Measurements from ENCODE around the gene OTUB1. TPM values are rescaled to one million over a fixed set of nuclear protein-coding genes. Genes with fewer than 3 reads are reported as not detected.

The OTUB1 gene
- total and polyA plus RNA-seq, 2 donors from 2014 or later: 69.0 to 118 TPM

DNA sequence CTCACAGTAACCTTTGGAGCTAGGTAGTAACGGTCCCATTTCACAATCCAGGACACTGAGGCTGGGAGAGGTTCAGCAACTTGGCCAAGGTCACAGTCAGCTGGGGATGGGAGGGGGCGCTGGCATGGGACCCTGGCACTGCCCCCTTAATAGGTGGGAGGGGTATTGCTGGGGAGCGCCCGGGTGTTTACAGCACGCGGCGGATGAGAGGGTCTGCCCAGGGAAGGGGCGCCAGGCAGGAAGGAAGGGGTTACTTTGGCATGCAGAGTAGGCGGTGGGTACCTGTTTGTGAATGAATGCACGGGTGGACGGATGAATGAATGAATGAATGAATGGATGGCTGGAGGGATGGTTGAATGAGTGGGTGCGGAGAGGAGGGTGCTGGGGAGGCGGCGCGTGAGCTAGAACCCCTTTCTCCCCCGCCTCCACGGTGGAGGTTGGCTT lies 48.9 kb downstream of the OTUB1 start:
- no peak overlapping the region for H3K27ac ChIP-seq (ENCODE audit: low read depth in 2 of 2, low read length in 2 of 2)

GRCh38 chr11:64035576-64035975 lies 49.3 kb downstream of the OTUB1 start, which contains the start of gene FLRT1:
Gene FLRT1, plus strand, starts transcription at chr11:64035931. Its CDS starts 80,337 bp downstream, at chr11:64116268.
- Histone ChIP-seq H3K36me3 (ENCODE audit: control insufficient read depth in 2 of 3, insufficient read depth in 3 of 3, low read length in 3 of 3) (no peaks in the 10 kb centered on the region), H3K27ac (ENCODE audit: low read depth in 2 of 2, low read length in 2 of 2) (peak within 1 kb of the TSS; percentile 37 to 51), H3K9ac (ENCODE audit: low read length in 3 of 3) (no peak within 1 kb of the TSS), H3K4me3 (ENCODE audit: low read length in 3 of 3) (peak within 1 kb of the TSS in 2 of 3 donors; percentile 16 to 43), H3K9me3 (ENCODE audit: control insufficient read depth in 2 of 3, insufficient read depth in 1 of 3, low read length in 3 of 3) (no peaks in the 10 kb centered on the region), H3K4me1 (ENCODE audit: control insufficient read depth in 2 of 3, insufficient read depth in 2 of 3, low read depth in 1 of 3, low read length in 3 of 3) (peaks cover 0 to 12% (median 0%) of the 10 kb centered on the region in 3 donors), H3K27me3 (ENCODE audit: control insufficient read depth, insufficient read depth, low read length) (no peaks in the 10 kb centered on the region)
- no peak for FAIRE-seq
- DNase-seq: peak in 1 of 5 donors; percentile 58
- TF ChIP-seq, protein P1, sequence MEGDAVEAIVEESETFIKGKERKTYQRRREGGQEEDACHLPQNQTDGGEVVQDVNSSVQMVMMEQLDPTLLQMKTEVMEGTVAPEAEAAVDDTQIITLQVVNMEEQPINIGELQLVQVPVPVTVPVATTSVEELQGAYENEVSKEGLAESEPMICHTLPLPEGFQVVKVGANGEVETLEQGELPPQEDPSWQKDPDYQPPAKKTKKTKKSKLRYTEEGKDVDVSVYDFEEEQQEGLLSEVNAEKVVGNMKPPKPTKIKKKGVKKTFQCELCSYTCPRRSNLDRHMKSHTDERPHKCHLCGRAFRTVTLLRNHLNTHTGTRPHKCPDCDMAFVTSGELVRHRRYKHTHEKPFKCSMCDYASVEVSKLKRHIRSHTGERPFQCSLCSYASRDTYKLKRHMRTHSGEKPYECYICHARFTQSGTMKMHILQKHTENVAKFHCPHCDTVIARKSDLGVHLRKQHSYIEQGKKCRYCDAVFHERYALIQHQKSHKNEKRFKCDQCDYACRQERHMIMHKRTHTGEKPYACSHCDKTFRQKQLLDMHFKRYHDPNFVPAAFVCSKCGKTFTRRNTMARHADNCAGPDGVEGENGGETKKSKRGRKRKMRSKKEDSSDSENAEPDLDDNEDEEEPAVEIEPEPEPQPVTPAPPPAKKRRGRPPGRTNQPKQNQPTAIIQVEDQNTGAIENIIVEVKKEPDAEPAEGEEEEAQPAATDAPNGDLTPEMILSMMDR (IDR thresholded peaks at IDR 0.05; ENCODE audit: borderline replicate concordance, extremely low read depth, insufficient read depth): no peak
- intact Hi-C loops (cut with DNase I): no loop called here

More for the DNA sequence above, 48.9 kb downstream of the OTUB1 start:
- TF ChIP-seq, protein P1 (IDR thresholded peaks at IDR 0.05; ENCODE audit: borderline replicate concordance, extremely low read depth, insufficient read depth): no peak
- FAIRE-seq (no peak), DNase-seq (no peak)
- Histone ChIP-seq H3K27me3 (ENCODE audit: control insufficient read depth, insufficient read depth, low read length) (no peaks in the 10 kb centered on the region), H3K9ac (ENCODE audit: low read length in 3 of 3) (no peak overlapping the region), H3K4me3 (ENCODE audit: low read length in 3 of 3) (peak overlapping the region in 1 of 3 donors; percentile 16), H3K4me1 (ENCODE audit: control insufficient read depth in 2 of 3, insufficient read depth in 2 of 3, low read depth in 1 of 3, low read length in 3 of 3) (peaks cover 0 to 12% (median 0%) of the 10 kb centered on the region in 3 donors), H3K9me3 (ENCODE audit: control insufficient read depth in 2 of 3, insufficient read depth in 1 of 3, low read length in 3 of 3) (no peaks in the 10 kb centered on the region), H3K36me3 (ENCODE audit: control insufficient read depth in 2 of 3, insufficient read depth in 3 of 3, low read length in 3 of 3) (no peaks in the 10 kb centered on the region)
- intact Hi-C loops (cut with DNase I): no loop called here

DNA sequence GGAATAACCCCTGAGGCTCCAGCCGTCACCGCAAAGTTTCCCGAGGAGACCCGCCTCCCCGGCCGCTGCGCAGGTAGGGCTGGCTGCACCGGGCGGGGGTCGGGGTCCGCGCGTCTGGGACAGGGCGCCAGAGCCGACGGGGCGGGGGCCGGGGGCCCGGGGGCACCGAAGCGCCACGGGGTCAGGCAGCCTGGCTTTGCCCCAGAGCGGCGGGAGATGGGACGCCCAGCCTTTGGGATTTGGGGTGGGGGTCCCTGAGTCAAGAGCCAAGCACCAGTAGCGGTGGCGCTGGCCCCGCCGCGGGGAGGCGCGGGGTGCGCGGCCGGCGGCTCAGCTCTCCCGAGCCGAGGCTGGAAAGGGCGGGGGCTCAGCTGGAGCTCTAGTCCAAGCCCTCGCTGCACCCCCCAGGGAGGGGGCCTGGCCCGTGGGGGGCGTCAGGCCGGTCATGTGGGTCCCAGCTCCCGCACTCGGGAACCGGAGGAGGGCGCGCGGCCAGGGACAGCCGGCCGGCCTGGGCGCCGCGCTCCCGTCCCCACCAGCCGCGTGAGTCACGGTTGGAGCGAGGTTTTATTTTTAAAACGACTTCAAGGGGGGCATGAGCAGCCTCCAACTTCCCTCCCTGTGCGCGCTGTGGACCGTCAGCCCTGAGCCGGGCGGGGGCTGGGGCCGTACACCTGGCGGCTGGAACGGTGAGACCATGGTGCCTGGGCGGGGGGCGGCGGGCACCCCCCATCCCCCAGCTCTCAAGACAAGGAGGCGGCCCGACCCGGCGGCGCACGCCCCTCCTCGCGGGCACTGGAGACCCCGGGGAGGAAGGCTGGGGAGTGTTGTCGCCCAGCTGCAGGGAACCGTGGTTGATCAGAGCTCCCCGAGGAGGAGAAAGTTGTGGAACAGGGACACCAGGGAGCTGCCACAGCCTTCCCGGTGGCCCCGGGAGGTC lies 50.1 kb downstream of the OTUB1 start:
- no peak for FAIRE-seq
- TF ChIP-seq, protein P1 (IDR thresholded peaks at IDR 0.05; ENCODE audit: borderline replicate concordance, extremely low read depth, insufficient read depth): no peak

More for the DNA sequence above, 50.1 kb downstream of the OTUB1 start:
- peak in 4 of 5 donors; percentile 57 to 78 (median 70) for DNase-seq
- Histone ChIP-seq H3K9ac (ENCODE audit: low read length in 3 of 3) (no peak overlapping the region), H3K27ac (ENCODE audit: low read depth in 2 of 2, low read length in 2 of 2) (peak overlapping the region; percentile 37 to 51), H3K27me3 (ENCODE audit: control insufficient read depth, insufficient read depth, low read length) (no peaks in the 10 kb centered on the region), H3K36me3 (ENCODE audit: control insufficient read depth in 2 of 3, insufficient read depth in 3 of 3, low read length in 3 of 3) (no peaks in the 10 kb centered on the region), H3K4me3 (ENCODE audit: low read length in 3 of 3) (peak overlapping the region in 1 of 3 donors; percentile 43), H3K4me1 (ENCODE audit: control insufficient read depth in 2 of 3, insufficient read depth in 2 of 3, low read depth in 1 of 3, low read length in 3 of 3) (peaks cover 0 to 12% (median 0%) of the 10 kb centered on the region in 3 donors), H3K9me3 (ENCODE audit: control insufficient read depth in 2 of 3, insufficient read depth in 1 of 3, low read length in 3 of 3) (no peaks in the 10 kb centered on the region)
- intact Hi-C loops (cut with DNase I): no loop called here
